Activated T-cell treated with anti-CD3 and anti-CD28 coated beads for 4 hours (primary cell): Measurements from ENCODE around the gene NTM.
"Not testable (repeated sequence)": the region's sequence is repeated elsewhere in the genome, so short reads cannot be mapped to it uniquely, and the experiment has no call there.

ENCODE experiments used
- DNase-seq: peaks from one replicate; pipeline ENCODE4 v3.0.0-alpha.2; 2020

Gene NTM

DNA sequence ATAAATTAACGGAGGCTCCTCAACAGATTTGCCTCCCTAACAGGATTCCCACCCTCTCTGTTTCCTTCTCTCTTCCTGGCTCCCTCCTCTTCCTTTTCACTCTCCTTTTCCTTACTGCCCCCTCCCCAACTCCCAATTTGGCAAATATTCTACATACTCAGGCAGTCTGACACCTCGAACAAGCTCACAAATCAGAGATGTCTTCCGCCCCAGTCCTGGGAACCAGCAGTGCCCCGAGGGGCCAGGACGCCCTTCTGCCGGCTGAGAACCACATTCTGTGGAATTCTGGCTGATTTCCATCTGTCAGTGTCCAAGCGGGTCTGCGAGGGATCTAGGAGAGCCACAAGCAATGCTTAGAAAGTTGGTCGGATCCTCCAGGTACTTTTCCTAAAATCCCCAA, 94.0 kb downstream of the NTM start:
- no peak for DNase-seq

DNA sequence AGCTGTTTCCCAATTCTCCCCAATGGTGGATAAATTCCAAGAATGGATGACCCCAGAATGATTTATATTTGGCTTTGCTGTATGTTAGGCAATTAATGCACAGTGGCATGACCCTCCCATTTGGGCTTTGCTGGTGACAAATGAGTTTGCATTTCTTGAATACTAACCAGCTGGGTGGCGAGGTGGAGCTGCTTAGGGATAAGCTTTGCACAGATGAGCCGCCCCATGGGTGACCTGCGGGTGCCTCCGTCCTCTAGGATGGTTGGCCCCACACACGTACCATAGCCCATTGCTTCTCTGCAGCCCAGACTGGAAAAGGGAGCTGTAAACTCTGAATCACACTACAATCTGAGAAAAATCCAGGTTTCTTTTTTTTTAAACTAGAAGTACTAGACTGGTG, 94.6 kb downstream of the NTM start:
- DNase-seq: no peak

DNA sequence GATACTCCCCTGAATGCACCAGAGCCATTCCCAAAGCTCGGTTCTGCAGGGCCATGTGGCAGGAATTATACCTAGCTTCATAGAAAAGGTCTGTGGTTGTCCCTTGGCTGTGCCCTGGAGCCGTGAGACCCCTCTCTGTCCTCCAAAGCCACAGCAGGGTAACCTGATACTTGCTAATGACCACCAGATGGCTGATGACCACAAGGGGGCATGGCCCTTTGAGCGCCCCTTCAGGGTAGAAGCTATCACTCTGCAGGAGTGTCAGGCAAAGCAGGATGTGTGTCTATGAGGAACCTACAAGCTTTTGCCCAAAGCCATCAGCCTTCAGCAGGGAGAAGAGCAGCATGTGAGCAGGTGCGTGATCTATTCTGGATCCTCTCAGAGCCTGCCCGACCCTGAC, 95.3 kb downstream of the NTM start:
- no peak for DNase-seq

DNA sequence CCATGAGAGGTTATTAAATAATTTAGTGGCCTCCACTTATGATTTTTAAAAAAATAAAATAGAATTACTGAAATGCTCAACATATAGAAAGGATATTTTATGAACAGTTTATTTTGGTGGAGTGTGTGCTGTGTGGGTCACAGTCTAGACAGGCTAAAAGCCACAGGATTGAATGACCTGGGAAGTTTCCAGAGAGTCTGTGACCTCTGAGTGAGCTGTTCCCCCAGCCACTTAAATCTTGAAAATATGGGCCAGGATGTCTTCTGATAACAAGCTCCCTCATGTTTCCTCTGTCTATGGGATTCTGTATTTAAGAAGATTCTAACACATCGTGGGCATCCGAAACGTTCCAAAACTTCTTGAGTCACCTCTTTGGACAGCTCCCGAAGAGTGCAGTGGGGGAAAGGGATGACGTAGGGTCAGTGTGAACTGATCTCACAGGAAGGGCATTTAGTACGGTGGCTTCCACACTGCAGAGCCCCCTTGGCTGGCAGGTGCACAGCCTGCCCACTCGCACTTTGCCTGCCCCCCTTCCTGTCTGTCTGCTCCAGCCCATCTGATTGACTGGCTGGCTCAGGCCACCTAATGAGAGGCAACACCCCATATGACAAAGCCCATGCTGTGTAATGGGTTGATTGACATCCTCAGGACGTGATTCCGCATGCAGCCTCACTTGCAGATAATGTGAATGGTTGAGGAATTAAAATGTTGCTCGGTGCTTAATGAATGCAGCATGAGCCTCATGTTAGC, 97.4 kb downstream of the NTM start:
- DNase-seq: no peak

DNA sequence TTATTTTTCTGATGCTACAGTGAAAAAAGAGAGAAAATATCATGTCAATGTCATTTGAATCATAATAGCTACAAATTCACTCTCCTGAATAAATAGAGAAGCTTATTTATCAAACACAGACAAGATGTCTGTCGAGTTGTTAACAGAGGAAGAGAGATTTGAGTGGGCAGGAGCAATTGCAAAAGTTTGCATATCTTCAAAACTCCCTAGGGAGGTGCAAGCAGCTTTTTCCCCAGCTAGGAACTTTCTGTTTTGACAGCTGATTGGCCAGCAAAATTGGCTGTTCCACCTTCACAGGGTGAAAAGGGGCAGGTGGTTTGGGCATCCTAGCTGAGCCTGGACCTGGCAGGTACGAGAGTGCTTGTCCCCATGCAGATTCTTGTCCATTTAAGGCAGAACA, 98.2 kb downstream of the NTM start:
- no peak for DNase-seq

DNA sequence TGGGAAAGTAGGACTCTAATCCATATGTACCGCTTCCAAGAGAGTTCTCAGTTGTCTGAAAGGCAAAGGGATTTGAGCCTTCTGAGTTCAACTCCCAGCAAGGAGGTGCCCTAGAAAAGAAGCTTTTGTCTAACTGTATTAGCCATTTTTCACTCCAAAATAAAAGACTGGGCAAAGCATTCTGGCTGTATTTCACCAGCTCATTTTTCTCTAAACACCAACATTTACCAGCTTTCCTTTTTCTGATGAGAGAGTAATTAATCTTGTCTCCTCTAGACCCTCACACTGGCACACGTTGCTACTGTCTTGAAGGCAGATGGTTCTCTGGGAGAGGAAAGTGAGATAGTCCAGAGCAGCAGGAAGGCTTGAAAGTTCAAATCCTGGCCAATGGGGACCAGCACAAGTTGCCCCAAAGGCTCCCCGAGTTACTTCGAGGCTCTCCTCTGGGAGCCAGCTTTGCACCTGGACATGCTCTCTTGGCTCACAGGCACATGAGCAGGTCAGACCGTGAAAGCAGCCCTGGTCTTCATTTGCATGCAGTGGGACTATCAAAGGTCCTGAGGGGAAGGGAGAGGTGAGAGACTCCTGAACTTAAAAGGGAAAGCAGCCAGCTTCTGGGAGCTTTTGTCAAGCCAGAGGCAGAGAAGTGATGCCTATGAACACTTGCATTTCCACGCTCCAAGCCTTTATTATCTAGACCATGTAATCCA, 100.0 kb downstream of the NTM start:
- no peak for DNase-seq

DNA sequence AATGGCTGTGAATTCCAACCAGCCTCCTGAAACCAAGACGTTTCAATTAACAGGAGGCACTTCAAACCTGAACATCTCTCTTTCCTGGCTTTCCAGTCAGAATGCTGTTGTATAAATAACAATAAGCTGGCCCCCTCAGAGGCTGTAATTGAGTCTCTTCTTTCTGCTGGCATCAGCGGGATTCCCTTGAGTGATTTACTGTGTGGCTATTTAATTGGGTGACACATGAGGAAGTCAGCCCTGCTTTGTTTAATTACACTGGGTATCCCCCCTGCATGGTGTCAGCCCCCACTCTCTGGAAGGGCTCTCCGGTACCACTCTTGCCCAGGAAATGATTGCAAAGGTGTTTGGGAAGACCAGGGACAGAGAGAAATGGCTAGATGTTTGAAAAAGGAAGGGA, 101.6 kb downstream of the NTM start:
- no peak for DNase-seq

DNA sequence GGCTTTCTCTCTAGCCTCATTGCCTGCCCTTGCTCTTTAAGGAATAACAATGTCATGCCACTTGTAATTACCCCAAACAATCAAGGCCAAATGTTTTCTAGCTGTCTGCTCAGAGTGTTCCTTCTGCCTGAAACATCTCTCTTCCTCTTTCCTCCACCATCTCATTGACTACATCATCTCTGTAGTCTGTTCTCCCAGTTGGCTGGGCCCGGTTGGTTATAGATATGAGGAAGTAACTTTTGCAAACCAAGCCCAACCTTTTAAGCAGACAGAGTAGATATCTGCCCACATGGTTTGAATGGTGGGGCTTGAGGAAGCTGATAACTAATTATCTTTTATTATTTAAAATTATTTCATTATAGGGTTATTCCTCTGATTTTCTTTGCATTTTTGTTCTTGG, 104.5 kb downstream of the NTM start:
- DNase-seq: no peak

DNA sequence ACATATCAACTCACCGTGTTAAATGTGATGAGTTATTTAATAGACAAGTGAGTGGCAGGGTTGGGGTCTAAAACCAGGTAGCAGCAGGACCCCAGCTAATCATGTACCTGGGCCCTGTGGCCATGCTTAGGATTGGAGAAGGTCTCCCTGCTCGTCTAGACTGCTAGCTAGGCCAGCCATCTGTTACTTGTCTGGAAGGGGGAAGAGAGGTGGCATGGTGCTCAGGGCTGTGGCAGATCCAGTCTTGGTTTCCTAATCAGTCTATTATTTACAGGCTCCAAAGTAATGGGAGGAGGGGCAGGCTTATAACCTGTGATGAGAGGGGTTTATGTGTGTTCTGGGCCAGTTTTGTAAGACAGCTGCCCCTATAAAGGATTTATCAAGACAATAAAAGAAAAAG, 105.9 kb downstream of the NTM start:
- no peak for DNase-seq

DNA sequence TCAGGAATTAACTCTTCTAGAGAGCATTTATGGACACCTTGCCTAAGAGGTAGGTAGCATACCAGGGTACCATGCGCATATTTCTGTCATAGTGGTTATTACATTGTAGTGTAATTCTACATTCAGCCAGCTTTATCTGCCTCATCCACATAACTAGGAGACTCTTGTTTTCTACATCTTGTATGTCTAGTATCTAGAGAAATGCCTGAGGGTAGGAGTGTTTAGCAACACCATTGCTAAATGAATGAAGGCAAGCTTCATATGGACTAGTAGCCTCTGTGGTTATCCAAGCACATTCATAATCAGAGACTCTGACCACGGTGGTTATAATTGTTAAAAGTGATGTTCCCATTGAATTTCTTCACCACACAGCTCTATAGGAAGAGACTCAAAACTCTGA, 107.9 kb downstream of the NTM start:
- DNase-seq: no peak

DNA sequence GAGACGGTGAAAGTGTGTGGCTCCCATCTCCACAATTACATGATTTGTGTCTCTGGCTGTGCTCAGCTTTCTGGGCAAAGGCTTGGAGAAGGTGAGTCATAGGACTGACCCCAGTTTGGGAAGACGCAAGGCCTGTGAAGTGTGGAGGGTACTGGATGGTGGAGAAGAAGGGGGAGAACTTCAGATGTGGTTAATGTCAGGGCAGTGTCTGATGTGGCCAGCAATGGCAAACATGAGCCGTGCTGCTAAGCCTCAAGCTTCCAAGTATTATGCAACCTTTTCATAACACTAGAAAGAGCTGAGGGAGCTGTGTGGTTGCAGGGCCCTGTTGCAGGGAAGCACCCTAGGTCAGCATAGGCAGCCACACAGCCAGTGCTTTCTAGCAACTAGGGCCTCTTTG, 110.9 kb downstream of the NTM start:
- no peak for DNase-seq

DNA sequence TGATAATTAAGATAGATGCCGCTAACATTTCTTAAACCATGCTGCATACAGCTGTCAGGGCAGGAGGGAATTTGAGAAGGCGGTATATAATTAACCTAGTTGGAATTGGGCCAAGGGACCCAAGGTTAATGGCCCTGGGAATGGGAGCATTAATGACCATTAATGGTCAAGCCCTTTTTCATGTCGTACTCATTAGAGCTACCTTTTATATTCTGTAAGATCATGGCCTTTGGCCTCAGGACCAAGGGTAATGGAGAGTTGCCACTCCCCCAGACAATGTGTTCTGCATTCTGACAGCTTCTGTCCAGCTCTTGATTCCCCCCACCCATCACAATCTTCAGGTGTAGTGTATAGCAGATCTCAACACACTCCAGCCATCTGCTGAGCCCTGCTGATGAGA, 111.6 kb downstream of the NTM start:
- no peak for DNase-seq

DNA sequence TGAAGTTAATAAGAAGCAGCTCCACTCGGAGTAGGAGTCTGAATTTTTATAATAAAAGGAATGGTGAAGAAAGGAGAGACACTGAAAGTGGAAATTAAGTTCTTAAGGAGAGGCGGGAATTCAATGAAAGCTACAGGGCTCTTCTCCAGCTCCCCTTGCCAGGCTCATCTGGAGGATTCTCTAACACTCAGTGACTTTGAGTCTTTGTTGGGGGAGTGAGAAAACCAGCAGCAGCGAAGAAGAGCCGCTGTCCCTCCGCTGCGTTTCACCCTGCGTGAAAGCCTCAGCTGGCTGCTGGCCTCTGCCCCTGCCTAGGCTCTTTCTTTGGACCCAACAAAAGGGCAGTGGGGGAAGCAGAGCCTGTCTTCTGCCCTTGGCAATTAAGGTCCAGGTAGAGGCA, 113.0 kb downstream of the NTM start:
- DNase-seq: no peak

DNA sequence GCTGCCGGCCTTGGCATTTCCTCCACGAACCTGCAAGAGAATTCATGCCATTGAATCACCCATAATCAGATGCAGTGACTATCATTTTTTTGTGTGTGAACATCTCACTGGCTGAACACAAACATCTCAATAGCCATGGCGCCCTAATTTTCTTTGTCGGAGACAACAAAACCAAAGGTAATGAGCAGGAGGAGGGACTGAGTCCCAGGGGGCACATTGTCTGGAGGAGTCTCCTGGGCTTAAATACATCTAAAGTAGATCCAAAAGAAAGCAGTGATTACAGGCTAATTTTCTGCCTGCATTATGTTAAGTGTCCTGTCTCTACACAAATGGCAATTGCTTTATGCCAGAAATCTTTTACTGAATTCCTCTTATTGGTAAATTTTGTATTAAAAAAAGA, 113.5 kb downstream of the NTM start:
- no peak for DNase-seq

DNA sequence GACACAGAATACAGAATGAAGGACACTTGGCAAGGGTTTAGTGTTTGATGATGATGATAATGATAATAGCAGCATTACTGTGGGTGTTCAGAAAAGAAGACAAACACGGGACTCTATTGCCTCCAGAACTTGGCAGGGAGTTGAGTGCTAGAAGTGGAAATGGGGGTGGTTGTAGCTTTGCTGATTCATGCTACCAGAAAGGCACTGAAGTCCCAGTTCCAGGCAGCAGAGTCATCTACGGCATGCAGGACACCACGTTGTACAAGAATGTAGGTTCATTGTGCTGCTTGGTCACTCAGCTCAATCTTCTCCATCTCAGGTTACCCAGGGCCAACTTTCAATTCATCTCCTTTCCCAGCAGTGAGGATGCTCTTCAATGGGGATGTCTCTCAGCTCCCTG, 115.7 kb downstream of the NTM start:
- DNase-seq: no peak

DNA sequence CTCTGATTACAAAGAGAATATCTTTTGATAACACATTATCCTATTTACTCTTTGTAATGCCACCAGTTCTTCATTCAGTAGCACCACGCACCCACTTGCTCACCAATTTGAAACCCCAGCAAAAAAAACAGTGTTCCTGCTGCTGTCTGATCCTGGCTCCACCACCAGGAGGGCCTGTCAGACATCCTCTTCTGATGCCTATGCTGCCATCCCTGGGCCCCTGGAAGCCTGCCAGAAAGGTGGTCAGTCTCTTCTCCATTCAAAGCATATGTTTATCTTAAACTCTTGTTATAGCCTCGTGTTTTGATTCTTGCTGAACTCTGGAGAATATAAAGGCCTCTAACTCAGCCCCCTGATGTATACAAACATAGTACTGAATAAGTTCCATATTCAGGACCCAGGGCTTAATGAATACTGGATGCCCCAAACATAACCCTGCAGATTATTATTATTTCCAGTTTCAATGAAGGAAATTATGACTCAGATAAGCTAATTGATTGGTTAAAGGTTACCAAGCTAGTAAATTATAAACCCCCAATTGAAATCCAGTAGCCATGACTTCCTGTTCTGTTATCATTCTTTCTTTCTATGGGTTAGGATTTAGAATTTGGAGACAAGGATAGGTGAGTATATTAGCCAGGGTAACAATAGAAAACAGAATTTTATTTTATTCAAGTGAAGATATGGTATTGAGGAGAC, 116.7 kb downstream of the NTM start:
- DNase-seq: no peak

DNA sequence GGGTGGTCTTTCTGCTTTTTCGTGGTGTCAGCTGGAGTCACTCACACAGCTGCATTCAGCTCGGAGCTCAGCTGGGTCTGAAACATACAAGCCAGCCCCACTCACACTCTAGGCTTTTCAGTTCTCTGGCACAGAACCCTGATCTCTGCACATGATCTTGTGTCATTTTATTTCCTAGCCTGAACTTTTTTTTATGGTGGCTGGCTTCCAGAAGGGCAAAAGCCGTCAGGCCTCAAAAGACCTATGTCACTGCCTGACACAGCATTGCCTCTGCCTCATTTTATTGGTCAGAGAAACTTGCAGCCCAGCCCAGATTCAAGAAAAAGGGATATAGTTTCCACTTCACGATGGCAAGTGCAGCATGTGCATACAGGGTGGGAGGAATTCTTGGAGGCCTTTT, 117.8 kb downstream of the NTM start:
- no peak for DNase-seq

DNA sequence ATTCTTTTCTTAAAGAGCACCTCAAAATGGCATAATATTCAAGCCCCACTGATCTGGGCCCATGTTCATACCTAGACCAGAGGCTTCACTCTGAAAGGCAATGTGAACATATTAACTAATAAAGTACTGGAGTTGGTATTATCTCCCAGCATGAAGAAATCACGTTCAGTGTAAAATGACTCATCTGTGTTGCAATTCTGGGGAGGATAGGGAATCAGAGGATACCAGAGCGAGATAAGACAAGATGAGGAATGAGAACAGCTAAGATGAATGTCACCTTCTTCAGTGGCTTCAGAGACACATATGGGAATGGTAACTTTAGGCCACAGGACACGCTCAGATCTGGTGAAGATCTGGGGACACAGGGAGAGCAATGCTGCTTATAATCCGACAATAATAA, 121.1 kb downstream of the NTM start:
- no peak for DNase-seq

DNA sequence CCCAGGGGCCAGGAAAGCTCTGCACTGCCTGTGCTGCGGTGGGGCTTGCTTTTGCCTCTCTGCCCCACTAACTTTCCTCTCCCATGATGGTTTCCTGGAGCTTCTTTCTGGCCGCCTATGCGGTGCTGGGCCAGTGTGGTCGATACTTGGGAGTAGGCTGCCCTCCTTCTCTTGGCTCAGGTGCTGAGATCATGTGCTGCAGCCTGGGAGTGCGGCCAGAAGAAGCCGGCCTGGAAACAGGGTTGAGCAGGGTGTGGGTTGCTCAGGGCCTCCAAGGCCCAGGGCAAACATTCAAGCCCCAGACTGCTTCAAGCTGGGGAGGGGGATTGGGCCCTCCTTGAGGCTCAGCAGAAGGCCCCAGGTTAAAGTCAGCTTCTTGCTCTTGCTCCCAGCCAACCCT, 125.0 kb downstream of the NTM start:
- no peak for DNase-seq

DNA sequence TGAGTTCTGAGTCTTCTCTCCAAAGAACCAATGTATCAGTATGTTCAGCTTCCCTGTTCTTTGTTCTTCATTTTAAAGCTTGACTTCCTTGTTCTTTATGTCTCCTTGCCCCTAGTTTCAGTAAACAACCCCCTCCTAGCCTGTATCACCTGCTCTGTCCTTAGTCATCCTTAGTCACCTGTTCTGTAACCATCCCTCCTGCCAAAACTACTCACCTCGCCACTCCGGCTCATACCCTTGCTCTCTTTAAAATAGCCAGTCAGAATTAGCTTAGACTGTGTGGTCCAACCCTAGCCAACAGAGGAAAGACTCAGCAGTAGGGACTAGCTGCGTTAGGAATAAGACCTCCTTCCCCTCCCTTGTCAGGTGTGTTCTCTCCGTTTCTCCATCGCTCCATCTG, 127.3 kb downstream of the NTM start:
- not testable (repeated sequence) for DNase-seq

DNA sequence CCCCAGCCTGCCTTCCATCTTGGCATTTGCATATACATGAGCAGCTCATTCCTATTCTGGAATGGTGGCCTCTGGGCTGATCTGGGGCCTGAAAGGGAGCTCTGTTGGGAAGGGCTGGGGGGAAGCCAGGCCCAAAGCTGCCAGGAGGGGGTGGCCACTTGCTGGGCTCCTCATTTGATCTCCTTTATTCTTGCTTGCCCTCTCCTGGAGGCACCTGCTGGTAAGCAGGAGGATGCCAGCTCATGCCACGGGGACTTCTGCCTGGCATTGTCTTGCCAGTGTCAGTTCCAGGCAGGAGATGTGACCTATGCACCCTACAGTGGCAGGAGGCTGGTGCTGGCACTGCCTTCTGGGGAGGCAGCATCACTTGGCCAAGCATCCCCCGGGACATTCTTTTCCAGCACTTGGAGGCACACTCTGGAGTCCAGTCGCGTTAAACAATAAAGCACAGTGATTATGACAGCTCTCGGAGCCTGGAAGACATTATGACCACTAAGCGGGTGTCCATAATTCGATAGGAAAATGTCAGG, 128.3 kb downstream of the NTM start:
- DNase-seq: no peak

DNA sequence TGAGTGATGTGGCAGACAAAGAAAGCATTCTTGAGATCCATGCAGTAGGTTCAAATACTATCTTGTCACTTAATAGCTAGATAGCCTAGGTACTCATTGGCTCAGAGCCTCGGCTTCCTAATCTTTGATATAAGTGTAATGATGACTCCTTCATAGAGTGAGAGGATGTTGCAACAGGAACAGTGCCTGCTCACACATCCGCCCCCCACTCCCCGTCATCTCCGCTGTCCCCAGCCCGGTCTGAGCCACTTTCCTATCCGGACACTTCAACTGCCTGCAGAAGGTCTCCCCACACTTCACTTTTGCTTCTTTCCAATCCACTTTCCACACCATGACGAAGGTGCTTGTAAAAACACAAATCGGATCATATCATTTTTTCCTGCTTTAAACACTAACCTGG, 128.8 kb downstream of the NTM start:
- no peak for DNase-seq

DNA sequence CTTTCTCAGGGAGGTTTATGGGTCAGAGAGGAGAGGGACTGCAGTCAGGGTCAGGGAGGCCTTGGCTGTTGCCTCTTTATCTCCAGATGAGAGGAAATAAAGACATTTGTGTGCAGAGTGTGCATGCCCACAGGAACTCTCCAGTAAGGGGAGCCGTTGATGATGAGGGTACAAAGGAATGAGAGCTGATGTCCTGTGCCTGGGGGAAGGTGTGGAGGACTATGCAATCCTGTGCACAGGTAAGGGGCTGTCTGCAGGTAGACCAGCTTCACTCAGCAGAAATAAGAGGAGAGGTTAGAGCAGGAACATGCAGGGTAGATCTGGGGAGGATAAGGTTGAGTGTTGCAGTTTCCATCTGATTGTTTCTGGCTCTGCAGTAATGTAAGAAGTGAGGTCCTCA, 132.6 kb downstream of the NTM start:
- DNase-seq: no peak
